ENCODE measurements around the gene SSTR4. TPM values are rescaled to one million over a fixed set of nuclear protein-coding genes. Genes with fewer than 3 reads are reported as not detected.
"Not testable (repeated sequence)": the region's sequence is repeated elsewhere in the genome, so short reads cannot be mapped to it uniquely, and the experiment has no call there.

SSTR4 gene
- total RNA-seq, result not detected

- no peak for DNase-seq (ENCODE audit: low read depth in 2 of 3, low spot score in 2 of 3)
These were observed at the start of gene SSTR4 for GRCh38 chr20:23034721-23035671. Gene SSTR4, plus strand, starts transcription at chr20:23035312. Its CDS starts 172 bp downstream, at chr20:23035484.

- peak in 2 of 3 donors; percentile 38 to 80 for DNase-seq (ENCODE audit: low read depth in 2 of 3, low spot score in 2 of 3)
These were observed 48.5 kb upstream of the SSTR4 start for GRCh38 chr20:22986601-22987000.

- DNase-seq (ENCODE audit: low read depth in 2 of 3, low spot score in 2 of 3), result not testable (repeated sequence)
These were observed 43.7 kb upstream of the SSTR4 start for GRCh38 chr20:22991424-22991823.

GRCh38 chr20:22993823-22994222 lies 41.3 kb upstream of the SSTR4 start:
- DNase-seq (ENCODE audit: low read depth in 2 of 3, low spot score in 2 of 3), result no peak

GRCh38 chr20:22995923-22996322 lies 39.2 kb upstream of the SSTR4 start:
- no peak for DNase-seq (ENCODE audit: low read depth in 2 of 3, low spot score in 2 of 3)

GRCh38 chr20:22998476-22998875 lies 36.6 kb upstream of the SSTR4 start:
- DNase-seq (ENCODE audit: low read depth in 2 of 3, low spot score in 2 of 3), result no peak

- no peak for DNase-seq (ENCODE audit: low read depth in 2 of 3, low spot score in 2 of 3)
These were observed 35.4 kb upstream of the SSTR4 start for GRCh38 chr20:22999756-23000155.

GRCh38 chr20:23000232-23000947 lies 34.7 kb upstream of the SSTR4 start:
- no peak for DNase-seq (ENCODE audit: low read depth in 2 of 3, low spot score in 2 of 3)

- DNase-seq (ENCODE audit: low read depth in 2 of 3, low spot score in 2 of 3), result no peak
These were observed 32.8 kb upstream of the SSTR4 start for GRCh38 chr20:23002276-23002675.

GRCh38 chr20:23003077-23003635 lies 32.0 kb upstream of the SSTR4 start:
- no peak for DNase-seq (ENCODE audit: low read depth in 2 of 3, low spot score in 2 of 3)

- no peak for DNase-seq (ENCODE audit: low read depth in 2 of 3, low spot score in 2 of 3)
These were observed 31.1 kb upstream of the SSTR4 start for GRCh38 chr20:23003881-23004460.

GRCh38 chr20:23005776-23006175 lies 29.3 kb upstream of the SSTR4 start:
- DNase-seq (ENCODE audit: low read depth in 2 of 3, low spot score in 2 of 3), result no peak

GRCh38 chr20:23007462-23007861 lies 27.6 kb upstream of the SSTR4 start:
- DNase-seq (ENCODE audit: low read depth in 2 of 3, low spot score in 2 of 3), result no peak

- DNase-seq (ENCODE audit: low read depth in 2 of 3, low spot score in 2 of 3), result no peak
These were observed 27.0 kb upstream of the SSTR4 start for GRCh38 chr20:23007886-23008655.

- DNase-seq (ENCODE audit: low read depth in 2 of 3, low spot score in 2 of 3), result no peak
These were observed 26.4 kb upstream of the SSTR4 start for GRCh38 chr20:23008667-23009066.

GRCh38 chr20:23009636-23010035 lies 25.5 kb upstream of the SSTR4 start:
- peak in 1 of 3 donors; percentile 43 for DNase-seq (ENCODE audit: low read depth in 2 of 3, low spot score in 2 of 3)

- no peak for DNase-seq (ENCODE audit: low read depth in 2 of 3, low spot score in 2 of 3)
These were observed 25.0 kb upstream of the SSTR4 start for GRCh38 chr20:23010096-23010495.

GRCh38 chr20:23011008-23011721 lies 23.9 kb upstream of the SSTR4 start:
- DNase-seq (ENCODE audit: low read depth in 2 of 3, low spot score in 2 of 3), result no peak

GRCh38 chr20:23013429-23013828 lies 21.7 kb upstream of the SSTR4 start:
- no peak for DNase-seq (ENCODE audit: low read depth in 2 of 3, low spot score in 2 of 3)

- no peak for DNase-seq (ENCODE audit: low read depth in 2 of 3, low spot score in 2 of 3)
These were observed 17.6 kb upstream of the SSTR4 start for GRCh38 chr20:23017516-23017915.
